Stimulated activated CD4-positive, alpha-beta T cell treated with anti-CD3 and anti-CD28 coated beads, Interleukin-1b, Interleukin-23, amount 100 ng/mL, for 24 hours (primary cell): Measurements from ENCODE around the gene B4GAT1.
"Not testable (repeated sequence)": the region's sequence is repeated elsewhere in the genome, so short reads cannot be mapped to it uniquely, and the experiment has no call there.

Experiments used
- DNase-seq, 4 experiments: peaks; one replicate each; pipeline ENCODE4 v3.0.0-alpha.2; 2020; ENCODE audit warnings: low read depth in 4 of 4, low spot score in 1 of 4

Gene B4GAT1

DNA sequence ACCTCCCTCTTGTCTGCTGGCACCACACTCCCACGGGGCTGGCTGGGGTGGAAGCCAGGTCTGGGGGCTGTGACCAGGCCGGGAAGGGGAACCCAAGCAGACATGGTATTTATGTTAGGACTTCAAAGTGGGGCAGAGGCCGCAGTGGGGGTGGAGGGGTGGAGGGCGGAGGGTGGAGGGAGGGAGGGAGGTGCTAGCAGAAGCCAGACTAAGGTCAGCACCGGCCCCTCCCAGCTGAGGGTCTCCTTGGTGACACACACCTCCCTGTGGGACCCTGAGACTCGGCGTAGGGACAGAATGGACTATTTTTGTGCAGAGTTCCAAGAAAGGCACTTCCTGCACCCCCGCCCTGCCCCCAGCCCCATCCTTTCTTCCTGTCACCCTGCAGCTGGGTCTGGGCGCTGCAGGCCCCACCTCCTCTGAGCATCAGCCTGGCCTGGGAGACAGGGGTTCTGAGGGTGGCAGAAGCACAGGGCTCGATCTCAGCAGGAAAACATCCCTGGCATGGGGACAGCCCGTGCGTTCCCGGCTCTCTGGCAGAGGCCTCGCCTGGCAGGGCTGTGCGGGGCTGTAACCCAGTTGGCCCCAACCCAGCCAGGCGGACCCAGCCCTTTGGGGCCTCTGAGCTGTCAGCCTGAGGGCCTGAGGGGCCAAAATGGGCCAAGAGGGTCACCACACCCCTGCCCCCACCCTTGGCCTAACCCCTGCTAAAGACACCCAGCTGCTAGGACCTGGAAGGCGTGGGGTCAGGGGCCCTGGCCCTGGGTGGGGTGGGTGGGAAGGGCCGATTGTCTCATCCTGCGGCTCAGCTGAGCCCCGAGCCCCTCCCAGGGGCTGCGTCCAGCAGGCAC lies 20.9 kb downstream of the B4GAT1 start:
- no peak for DNase-seq

- no peak for DNase-seq
These were observed 22.2 kb downstream of the B4GAT1 start for GRCh38 chr11:66325263-66325671.

DNA sequence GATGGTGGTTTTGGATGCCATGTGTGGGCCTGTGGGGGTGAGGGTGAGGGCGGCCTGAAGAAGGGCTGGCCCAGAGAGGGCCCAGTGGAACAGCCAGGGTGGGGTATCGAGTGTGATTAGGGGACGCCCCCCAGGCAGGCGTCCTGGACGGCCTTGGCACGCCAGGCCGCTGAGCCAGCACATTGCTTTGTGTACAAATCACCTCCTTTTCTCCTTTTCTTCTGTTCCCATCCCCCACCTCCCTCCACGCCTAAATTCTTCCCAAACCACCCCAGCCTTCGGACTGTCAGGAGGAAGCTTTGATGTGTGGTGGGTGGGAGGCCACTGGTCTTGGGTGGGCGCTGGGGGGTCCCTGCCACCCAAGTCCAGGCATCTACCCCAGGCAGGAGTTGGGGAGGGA lies 22.8 kb downstream of the B4GAT1 start:
- no peak for DNase-seq

GRCh38 chr11:66323684-66324083 lies 23.7 kb downstream of the B4GAT1 start:
- no peak for DNase-seq

DNA sequence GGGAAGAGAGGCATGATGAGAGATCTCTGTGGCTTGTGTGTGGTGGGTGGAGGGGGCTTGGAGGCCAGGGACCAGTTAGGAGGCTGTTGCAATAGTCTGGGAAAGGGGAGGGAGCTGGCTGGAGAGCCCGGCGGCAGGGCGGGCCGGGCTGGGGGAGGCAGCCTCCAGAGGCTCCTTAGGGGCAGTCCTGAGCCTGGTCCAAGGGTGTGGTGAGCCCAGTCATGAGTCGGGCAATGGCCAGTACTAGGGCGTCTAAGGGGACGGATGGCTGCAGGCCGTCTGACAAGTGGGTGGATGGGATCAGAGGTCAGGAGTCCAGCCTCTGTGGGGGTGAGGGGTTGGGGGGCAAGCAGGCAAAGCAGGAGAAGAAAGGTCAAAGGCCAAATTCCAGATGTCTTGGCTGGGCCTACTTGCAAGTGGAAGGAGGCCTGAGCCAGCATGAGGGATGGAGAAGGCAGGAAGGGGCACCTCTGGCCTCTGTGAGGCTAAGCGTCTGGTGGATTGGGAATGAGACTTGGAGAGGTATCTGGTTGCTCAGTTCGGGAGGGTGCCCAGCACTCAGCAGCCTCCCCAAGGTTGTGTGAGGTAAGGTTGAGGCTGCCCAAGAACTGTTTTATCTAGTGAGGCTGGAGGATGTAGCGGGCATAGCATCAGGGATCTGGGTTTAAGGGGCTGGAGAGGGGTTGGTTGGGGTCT lies 24.5 kb downstream of the B4GAT1 start:
- DNase-seq = no peak

- DNase-seq = no peak
These were observed 25.8 kb downstream of the B4GAT1 start for GRCh38 chr11:66321606-66322005.

- not testable (repeated sequence) for DNase-seq
These were observed 26.7 kb downstream of the B4GAT1 start for GRCh38 chr11:66320748-66321147.

DNA sequence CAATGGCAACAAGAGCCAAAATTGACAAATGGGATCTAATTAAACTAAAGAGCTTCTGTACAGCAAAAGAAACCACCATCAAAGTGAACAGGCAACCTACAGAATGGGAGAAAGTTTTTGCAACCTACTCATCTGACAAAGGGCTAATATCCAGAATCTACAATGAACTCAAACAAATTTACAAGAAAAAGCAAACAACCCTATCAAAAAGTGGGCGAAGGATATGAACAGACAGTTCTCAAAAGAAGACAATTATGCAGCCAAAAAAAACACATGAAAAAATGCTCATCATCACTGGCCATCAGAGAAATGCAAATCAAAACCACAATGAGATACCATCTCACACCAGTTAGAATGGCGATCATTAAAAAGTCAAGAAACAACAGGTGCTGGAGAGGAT lies 27.1 kb downstream of the B4GAT1 start:
- DNase-seq = not testable (repeated sequence)

GRCh38 chr11:66318600-66318970 lies 28.8 kb downstream of the B4GAT1 start:
- DNase-seq = no peak

DNA sequence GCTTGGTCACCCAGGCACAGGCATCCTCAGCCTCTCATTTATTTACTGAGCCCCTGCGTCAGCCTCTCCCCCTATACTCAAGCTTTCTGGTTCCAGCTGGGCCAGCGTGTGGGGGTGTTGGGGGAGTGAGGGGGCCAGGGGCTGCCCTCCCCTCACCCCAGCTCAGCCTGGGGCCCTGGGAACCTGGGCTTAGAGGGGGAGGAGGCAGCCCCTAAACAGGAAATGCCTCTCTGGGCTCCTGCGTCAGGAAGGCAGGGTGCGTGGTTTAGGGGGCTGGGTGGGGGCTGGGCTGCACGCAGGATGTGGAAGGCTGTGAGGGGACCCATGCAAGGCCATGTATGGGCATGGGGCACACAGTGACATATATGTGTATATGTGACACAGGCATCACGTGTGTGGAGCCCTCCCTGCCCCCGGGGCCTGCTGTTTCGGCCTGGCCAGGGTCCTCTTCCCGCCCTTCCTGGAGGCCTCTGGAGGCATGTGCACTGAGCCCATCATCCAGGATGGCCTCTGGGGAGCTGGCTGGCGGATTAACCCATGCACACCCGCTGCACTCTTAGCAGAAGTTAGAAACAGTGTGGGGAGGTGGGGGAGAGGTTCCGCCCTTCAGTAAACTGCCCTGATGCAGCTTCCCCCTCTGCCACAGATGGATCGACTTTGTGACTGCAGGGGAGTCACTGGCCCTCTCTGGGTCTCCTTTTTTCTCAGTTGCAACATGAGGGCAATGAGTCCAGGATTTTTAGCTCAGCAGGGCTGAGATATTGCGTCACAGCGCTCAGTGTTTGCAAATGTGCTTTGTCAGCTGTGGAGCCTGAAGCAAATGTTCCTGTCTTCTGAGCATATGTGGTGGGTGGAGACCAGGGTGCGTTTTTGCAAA lies 29.5 kb downstream of the B4GAT1 start:
- DNase-seq = peak in 1 of 4 experiments; percentile 13

DNA sequence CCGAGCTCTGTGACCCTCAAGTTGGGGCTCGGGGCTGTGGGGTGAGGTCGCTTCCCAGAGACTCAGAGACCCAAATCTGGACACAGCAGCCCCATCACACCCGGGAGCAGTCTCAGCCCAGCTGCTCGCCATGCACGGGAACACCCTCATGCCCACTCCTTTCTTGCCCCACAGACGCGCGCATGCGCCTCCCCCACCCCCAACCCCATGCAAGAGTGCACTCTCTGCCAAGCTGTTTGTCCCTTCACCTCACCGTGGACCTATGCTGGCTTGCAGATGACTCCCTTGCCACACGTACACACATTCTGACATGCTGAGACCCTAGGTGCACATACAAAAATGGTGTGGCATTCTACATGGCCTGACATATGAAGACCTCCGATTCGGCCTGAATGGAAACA lies 30.1 kb downstream of the B4GAT1 start:
- no peak for DNase-seq

- DNase-seq = no peak
These were observed 30.6 kb downstream of the B4GAT1 start, which contains the start of gene CD248 for GRCh38 chr11:66316849-66317251. TSS of gene CD248 (minus strand) at chr11:66317044. CDS start at chr11:66317027, 17 bp downstream.

- DNase-seq = no peak
These were observed 31.3 kb downstream of the B4GAT1 start for GRCh38 chr11:66315921-66316811.

- DNase-seq = no peak
These were observed 31.9 kb downstream of the B4GAT1 start for GRCh38 chr11:66315498-66315885.

DNA sequence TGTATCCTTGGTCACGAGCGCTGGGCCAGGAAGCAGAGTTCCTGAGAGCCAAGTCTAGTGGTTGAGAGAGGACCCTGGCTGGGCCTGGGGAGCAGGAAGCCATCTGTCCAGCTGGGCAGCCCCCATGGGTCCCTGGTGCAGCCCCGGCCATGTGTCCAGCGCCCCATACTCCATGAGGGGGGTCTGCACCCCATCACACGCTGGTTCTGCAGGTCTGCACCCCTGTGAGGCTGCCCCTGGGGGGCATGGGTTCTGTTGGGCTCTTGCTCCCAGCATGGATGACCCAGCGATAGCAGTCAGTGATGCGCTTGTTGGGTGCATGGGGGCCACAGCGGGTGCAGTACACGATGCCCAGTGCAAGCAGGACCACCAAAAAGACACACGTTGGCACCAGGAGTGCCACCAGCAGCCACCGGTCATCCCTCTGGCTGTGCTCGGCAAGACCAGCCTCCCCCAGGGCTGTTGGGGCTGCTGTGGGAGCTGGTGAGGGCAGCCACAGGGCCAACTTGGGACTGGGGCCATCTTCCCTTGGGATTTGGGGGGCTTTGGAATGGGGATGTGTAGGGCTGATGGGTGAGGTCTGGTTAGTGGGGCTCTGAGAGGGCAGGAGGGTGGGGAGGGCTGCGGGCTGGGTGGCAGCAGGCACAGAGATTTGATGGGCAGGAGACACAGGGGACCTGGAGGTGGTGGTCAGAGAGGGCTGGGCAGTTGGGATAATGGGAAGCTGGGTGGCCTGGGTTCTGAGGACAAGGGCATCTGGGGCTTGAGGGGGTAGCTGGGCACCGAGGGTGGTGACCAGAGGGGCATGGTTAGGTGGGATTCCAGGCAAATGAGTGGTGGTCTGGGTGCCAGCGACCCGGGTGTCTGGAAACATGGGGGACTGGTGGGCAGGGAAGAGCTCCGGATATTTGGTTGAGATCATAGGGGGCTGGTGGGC lies 32.6 kb downstream of the B4GAT1 start:
- DNase-seq = no peak

GRCh38 chr11:66314186-66314501 lies 33.3 kb downstream of the B4GAT1 start:
- no peak for DNase-seq

- DNase-seq = no peak
These were observed 33.9 kb downstream of the B4GAT1 start for GRCh38 chr11:66313321-66314185.

GRCh38 chr11:66312549-66313320 lies 34.7 kb downstream of the B4GAT1 start:
- DNase-seq = peak; percentile 90 to 98 (median 96)
